ENCODE data around the gene LAMA4.

LAMA4 gene

GRCh38 chr6:112149719-112150263 lies 104.6 kb downstream of the LAMA4 start:
- no CpG with 5 or more reads among the region's 4 CpGs for WGBS, 2 donors (ENCODE audit: extremely low coverage in 2 of 2, insufficient read length in 2 of 2, insufficient replicate concordance in 1 of 2)
- no peak overlapping the region for H2BK15ac ChIP-seq (ENCODE audit: low read length)
- no peak overlapping the region for H3K14ac ChIP-seq (ENCODE audit: low read length)
- H3K27me3 ChIP-seq (ENCODE audit: control insufficient read depth in 3 of 3, insufficient read depth in 3 of 3, low read depth in 1 of 3, low read length in 3 of 3): no peaks in the 10 kb centered on the region
- peak overlapping the region; percentile 28 for H2AFZ ChIP-seq (ENCODE audit: low read length)
- no peak overlapping the region for H3K9ac ChIP-seq (ENCODE audit: low read depth, low read length, poor library complexity)
- H3K27ac ChIP-seq (replicated peaks; ENCODE audit: low read length): no peak overlapping the region
- no peak for DNase-seq (ENCODE audit: low spot score)
- H2BK5ac ChIP-seq (ENCODE audit: low read length): no peak overlapping the region
- no peak overlapping the region for H3K4ac ChIP-seq (ENCODE audit: low read length)
- no peaks in the 10 kb centered on the region for H3K4me1 ChIP-seq (ENCODE audit: control insufficient read depth in 2 of 2, insufficient read depth in 1 of 2, low read depth in 1 of 2, low read length in 2 of 2)
- no peak overlapping the region for H3K23ac ChIP-seq (ENCODE audit: low read depth, low read length, poor library complexity)
- no peaks in the 10 kb centered on the region for H3K36me3 ChIP-seq (replicated peaks in 1 of 2; ENCODE audit: control insufficient read depth in 2 of 2, insufficient read depth in 2 of 2, low read length in 2 of 2)
- H2BK120ac ChIP-seq (ENCODE audit: low read depth, low read length): no peak overlapping the region
- no peak overlapping the region for H3K18ac ChIP-seq (ENCODE audit: low read length)
- no peak overlapping the region for H3K4me3 ChIP-seq (ENCODE audit: low read length in 2 of 2)
- H3K79me1 ChIP-seq (ENCODE audit: low read depth, low read length): no peaks in the 10 kb centered on the region
- H2BK12ac ChIP-seq (ENCODE audit: low read length): no peak overlapping the region
- no peak overlapping the region for H4K8ac ChIP-seq (ENCODE audit: low read depth, low read length)
- no peak overlapping the region for H2AK5ac ChIP-seq (ENCODE audit: low read depth, low read length)
- no peak overlapping the region for H3K4me2 ChIP-seq (ENCODE audit: insufficient read depth, low read length, poor library complexity, severe bottlenecking)
- no peak overlapping the region for H4K91ac ChIP-seq (ENCODE audit: low read depth, low read length, poor library complexity)
- H3K9me3 ChIP-seq (replicated peaks in 1 of 2; ENCODE audit: control insufficient read depth in 2 of 2, insufficient read depth in 1 of 2, low read depth in 1 of 2, low read length in 2 of 2): no peaks in the 10 kb centered on the region

- Histone ChIP-seq H2AK5ac (ENCODE audit: low read depth, low read length) (no peak overlapping the region), H3K27ac (replicated peaks; ENCODE audit: low read length) (no peak overlapping the region), H3K9ac (ENCODE audit: low read depth, low read length, poor library complexity) (no peak overlapping the region), H2AFZ (ENCODE audit: low read length) (no peak overlapping the region), H3K79me1 (ENCODE audit: low read depth, low read length) (no peaks in the 10 kb centered on the region), H3K36me3 (replicated peaks in 1 of 2; ENCODE audit: control insufficient read depth in 2 of 2, insufficient read depth in 2 of 2, low read length in 2 of 2) (no peaks in the 10 kb centered on the region), H3K18ac (ENCODE audit: low read length) (no peak overlapping the region), H3K9me3 (replicated peaks in 1 of 2; ENCODE audit: control insufficient read depth in 2 of 2, insufficient read depth in 1 of 2, low read depth in 1 of 2, low read length in 2 of 2) (no peaks in the 10 kb centered on the region), H2BK15ac (ENCODE audit: low read length) (no peak overlapping the region), H3K4ac (ENCODE audit: low read length) (no peak overlapping the region), H2BK120ac (ENCODE audit: low read depth, low read length) (no peak overlapping the region), H4K8ac (ENCODE audit: low read depth, low read length) (no peak overlapping the region), H3K4me2 (ENCODE audit: insufficient read depth, low read length, poor library complexity, severe bottlenecking) (no peak overlapping the region), H3K14ac (ENCODE audit: low read length) (no peak overlapping the region), H2BK5ac (ENCODE audit: low read length) (no peak overlapping the region), H3K4me1 (ENCODE audit: control insufficient read depth in 2 of 2, insufficient read depth in 1 of 2, low read depth in 1 of 2, low read length in 2 of 2) (no peaks in the 10 kb centered on the region), H4K91ac (ENCODE audit: low read depth, low read length, poor library complexity) (no peak overlapping the region), H3K4me3 (ENCODE audit: low read length in 2 of 2) (no peak overlapping the region), H2BK12ac (ENCODE audit: low read length) (no peak overlapping the region), H3K27me3 (ENCODE audit: control insufficient read depth in 3 of 3, insufficient read depth in 3 of 3, low read depth in 1 of 3, low read length in 3 of 3) (no peaks in the 10 kb centered on the region), H3K23ac (ENCODE audit: low read depth, low read length, poor library complexity) (no peak overlapping the region)
- DNase-seq (ENCODE audit: low spot score): no peak
- no CpG with 5 or more reads among the region's 1 CpG for WGBS, 2 donors (ENCODE audit: extremely low coverage in 2 of 2, insufficient read length in 2 of 2, insufficient replicate concordance in 1 of 2)
These were observed 105.1 kb downstream of the LAMA4 start for GRCh38 chr6:112149236-112149635.

GRCh38 chr6:112148103-112148502 lies 106.3 kb downstream of the LAMA4 start:
- H3K4ac ChIP-seq (ENCODE audit: low read length): no peak overlapping the region
- H3K14ac ChIP-seq (ENCODE audit: low read length): no peak overlapping the region
- no peak overlapping the region for H3K9ac ChIP-seq (ENCODE audit: low read depth, low read length, poor library complexity)
- H4K91ac ChIP-seq (ENCODE audit: low read depth, low read length, poor library complexity): no peak overlapping the region
- H4K8ac ChIP-seq (ENCODE audit: low read depth, low read length): no peak overlapping the region
- H3K36me3 ChIP-seq (replicated peaks in 1 of 2; ENCODE audit: control insufficient read depth in 2 of 2, insufficient read depth in 2 of 2, low read length in 2 of 2): no peaks in the 10 kb centered on the region
- no peaks in the 10 kb centered on the region for H3K79me1 ChIP-seq (ENCODE audit: low read depth, low read length)
- no peaks in the 10 kb centered on the region for H3K9me3 ChIP-seq (replicated peaks in 1 of 2; ENCODE audit: control insufficient read depth in 2 of 2, insufficient read depth in 1 of 2, low read depth in 1 of 2, low read length in 2 of 2)
- H3K4me2 ChIP-seq (ENCODE audit: insufficient read depth, low read length, poor library complexity, severe bottlenecking): no peak overlapping the region
- H3K18ac ChIP-seq (ENCODE audit: low read length): no peak overlapping the region
- no peak overlapping the region for H2AK5ac ChIP-seq (ENCODE audit: low read depth, low read length)
- no peaks in the 10 kb centered on the region for H3K4me1 ChIP-seq (ENCODE audit: control insufficient read depth in 2 of 2, insufficient read depth in 1 of 2, low read depth in 1 of 2, low read length in 2 of 2)
- H3K4me3 ChIP-seq (ENCODE audit: low read length in 2 of 2): no peak overlapping the region
- no peak overlapping the region for H2BK120ac ChIP-seq (ENCODE audit: low read depth, low read length)
- H2BK15ac ChIP-seq (ENCODE audit: low read length): no peak overlapping the region
- WGBS, 2 donors (ENCODE audit: extremely low coverage in 2 of 2, insufficient read length in 2 of 2, insufficient replicate concordance in 1 of 2): no CpG with 5 or more reads among the region's 6 CpGs
- H2AFZ ChIP-seq (ENCODE audit: low read length): no peak overlapping the region
- DNase-seq (ENCODE audit: low spot score): no peak
- H2BK12ac ChIP-seq (ENCODE audit: low read length): no peak overlapping the region
- no peak overlapping the region for H3K23ac ChIP-seq (ENCODE audit: low read depth, low read length, poor library complexity)
- no peaks in the 10 kb centered on the region for H3K27me3 ChIP-seq (ENCODE audit: control insufficient read depth in 3 of 3, insufficient read depth in 3 of 3, low read depth in 1 of 3, low read length in 3 of 3)
- H2BK5ac ChIP-seq (ENCODE audit: low read length): no peak overlapping the region
- no peak overlapping the region for H3K27ac ChIP-seq (replicated peaks; ENCODE audit: low read length)

GRCh38 chr6:112145080-112145573 lies 109.2 kb downstream of the LAMA4 start:
- H4K91ac ChIP-seq (ENCODE audit: low read depth, low read length, poor library complexity): no peak overlapping the region
- peak overlapping the region; percentile 42 for H3K18ac ChIP-seq (ENCODE audit: low read length)
- no peaks in the 10 kb centered on the region for H3K36me3 ChIP-seq (replicated peaks in 1 of 2; ENCODE audit: control insufficient read depth in 2 of 2, insufficient read depth in 2 of 2, low read length in 2 of 2)
- H4K8ac ChIP-seq (ENCODE audit: low read depth, low read length): no peak overlapping the region
- H2AFZ ChIP-seq (ENCODE audit: low read length): no peak overlapping the region
- no CpG with 5 or more reads among the region's 10 CpGs for WGBS, 2 donors (ENCODE audit: extremely low coverage in 2 of 2, insufficient read length in 2 of 2, insufficient replicate concordance in 1 of 2)
- no peak overlapping the region for H2BK15ac ChIP-seq (ENCODE audit: low read length)
- DNase-seq (ENCODE audit: low spot score): no peak
- H2AK5ac ChIP-seq (ENCODE audit: low read depth, low read length): no peak overlapping the region
- H3K79me1 ChIP-seq (ENCODE audit: low read depth, low read length): no peaks in the 10 kb centered on the region
- no peaks in the 10 kb centered on the region for H3K27me3 ChIP-seq (ENCODE audit: control insufficient read depth in 3 of 3, insufficient read depth in 3 of 3, low read depth in 1 of 3, low read length in 3 of 3)
- no peak overlapping the region for H2BK5ac ChIP-seq (ENCODE audit: low read length)
- H2BK12ac ChIP-seq (ENCODE audit: low read length): no peak overlapping the region
- H3K9me3 ChIP-seq (replicated peaks in 1 of 2; ENCODE audit: control insufficient read depth in 2 of 2, insufficient read depth in 1 of 2, low read depth in 1 of 2, low read length in 2 of 2): no peaks in the 10 kb centered on the region
- H3K4me1 ChIP-seq (ENCODE audit: control insufficient read depth in 2 of 2, insufficient read depth in 1 of 2, low read depth in 1 of 2, low read length in 2 of 2): no peaks in the 10 kb centered on the region
- no peak overlapping the region for H3K14ac ChIP-seq (ENCODE audit: low read length)
- H2BK120ac ChIP-seq (ENCODE audit: low read depth, low read length): no peak overlapping the region
- no peak overlapping the region for H3K4ac ChIP-seq (ENCODE audit: low read length)
- H3K9ac ChIP-seq (ENCODE audit: low read depth, low read length, poor library complexity): no peak overlapping the region
- H3K4me3 ChIP-seq (ENCODE audit: low read length in 2 of 2): no peak overlapping the region
- H3K23ac ChIP-seq (ENCODE audit: low read depth, low read length, poor library complexity): peak overlapping the region; percentile 56
- no peak overlapping the region for H3K27ac ChIP-seq (replicated peaks; ENCODE audit: low read length)
- H3K4me2 ChIP-seq (ENCODE audit: insufficient read depth, low read length, poor library complexity, severe bottlenecking): no peak overlapping the region

Measured in neuronal stem cell (in vitro differentiated cells).